ENCODE measurements around the gene TM4SF4. TPM values are rescaled to one million over a fixed set of nuclear protein-coding genes. Genes with fewer than 3 reads are reported as not detected.
A peak's percentile ranks its signal among the peaks of the same experiment; 100 is the strongest.

TM4SF4 gene
- not detected in 3 replicates for polyA plus RNA-seq
- not detected for polyA plus RNA-seq (2011; ENCODE audit: low read depth)
- polyA plus RNA-seq (2011; cell fraction: cytosol; rRNA removed): not detected in 2 replicates
- polyA plus RNA-seq (2011; cell fraction: nucleus; rRNA removed): not detected in 2 replicates
- not detected in 2 replicates for polyA plus RNA-seq (2012; ENCODE audit: low replicate concordance)
- not detected in 3 replicates for polyA minus RNA-seq
- polyA minus RNA-seq (2011; cell fraction: cytosol; rRNA and poly(A)+ RNA removed): not detected
- not detected in 2 replicates for polyA minus RNA-seq (2011; cell fraction: nucleus; rRNA and poly(A)+ RNA removed)

GRCh38 chr3:149474250-149474817 lies at the start of gene TM4SF4:
Gene TM4SF4, plus strand, starts transcription at chr3:149474697. Its CDS starts 181 bp downstream, at chr3:149474878.
- no peak within 1 kb of the TSS for H2AFZ ChIP-seq (ENCODE audit: control insufficient read depth, low read length)
- H4K20me1 ChIP-seq (ENCODE audit: control insufficient read depth, extremely low read depth, insufficient read depth, low read length): no peaks in the 10 kb centered on the region
- no peaks in the 10 kb centered on the region for H3K9me3 ChIP-seq (ENCODE audit: control insufficient read depth, low read depth, low read length)
- DNase-seq (ENCODE audit: low read depth, low spot score) (no peak), FAIRE-seq (no peak)
- no peaks in the 10 kb centered on the region for H3K79me2 ChIP-seq (ENCODE audit: control insufficient read depth, insufficient read depth, low read length)
- no peak within 1 kb of the TSS for H3K9ac ChIP-seq (ENCODE audit: control insufficient read depth, extremely low read depth, insufficient read depth, low read length)
- peaks cover 22% of the 10 kb centered on the region for H3K4me1 ChIP-seq (ENCODE audit: control insufficient read depth, extremely low read depth, insufficient read depth, low read length)
- H3K4me2 ChIP-seq (ENCODE audit: control insufficient read depth, extremely low read depth, insufficient read depth, low read depth, low read length): peak within 1 kb of the TSS; percentile 16
- H3K36me3 ChIP-seq (ENCODE audit: control insufficient read depth in 2 of 2, extremely low read depth in 1 of 2, insufficient read depth in 2 of 2, low read length in 2 of 2): no peaks in the 10 kb centered on the region
- H3K27ac ChIP-seq (ENCODE audit: control insufficient read depth, insufficient read depth, low read length): no peak within 1 kb of the TSS
- no peaks in the 10 kb centered on the region for H3K9me1 ChIP-seq (ENCODE audit: control insufficient read depth, extremely low read depth, insufficient read depth, low read length)
- TF ChIP-seq EZH2 (IDR thresholded peaks at IDR 0.05; ENCODE audit: low read length) (no peak), CTCF (optimal IDR thresholded peaks at IDR 0.05 in 1 of 3, IDR thresholded peaks at IDR 0.05 in 1 of 3, conservative IDR thresholded peaks at IDR 0.05 in 1 of 3; ENCODE audit: extremely low read depth in 1 of 3, insufficient read depth in 2 of 3, low read length in 3 of 3) (no peak)
- H3K4me3 ChIP-seq (ENCODE audit: control insufficient read depth in 2 of 3, extremely low read depth in 1 of 3, insufficient read depth in 2 of 3, low read depth in 1 of 3, low read length in 3 of 3): no peak within 1 kb of the TSS
- no peaks in the 10 kb centered on the region for H3K27me3 ChIP-seq (ENCODE audit: control insufficient read depth, extremely low read depth, insufficient read depth, low read length)
- dilution Hi-C loops (cut with MboI; ENCODE audit: extremely low pct_ligation_motif_present, low sequenced_read_pairs): no loop called here

- H2AFZ ChIP-seq (ENCODE audit: control insufficient read depth, low read length): no peak overlapping the region
- no peaks in the 10 kb centered on the region for H3K9me3 ChIP-seq (ENCODE audit: control insufficient read depth, low read depth, low read length)
- FAIRE-seq (no peak), DNase-seq (ENCODE audit: low read depth, low spot score) (no peak)
- H3K27ac ChIP-seq (ENCODE audit: control insufficient read depth, insufficient read depth, low read length): no peak overlapping the region
- H4K20me1 ChIP-seq (ENCODE audit: control insufficient read depth, extremely low read depth, insufficient read depth, low read length): no peaks in the 10 kb centered on the region
- no peaks in the 10 kb centered on the region for H3K36me3 ChIP-seq (ENCODE audit: control insufficient read depth in 2 of 2, extremely low read depth in 1 of 2, insufficient read depth in 2 of 2, low read length in 2 of 2)
- dilution Hi-C loops (cut with MboI; ENCODE audit: extremely low pct_ligation_motif_present, low sequenced_read_pairs): no loop called here
- no peaks in the 10 kb centered on the region for H3K9me1 ChIP-seq (ENCODE audit: control insufficient read depth, extremely low read depth, insufficient read depth, low read length)
- H3K4me1 ChIP-seq (ENCODE audit: control insufficient read depth, extremely low read depth, insufficient read depth, low read length): no peaks in the 10 kb centered on the region
- H3K4me3 ChIP-seq (ENCODE audit: control insufficient read depth in 2 of 3, extremely low read depth in 1 of 3, insufficient read depth in 2 of 3, low read depth in 1 of 3, low read length in 3 of 3): no peak overlapping the region
- no peaks in the 10 kb centered on the region for H3K27me3 ChIP-seq (ENCODE audit: control insufficient read depth, extremely low read depth, insufficient read depth, low read length)
- no peak for TF ChIP-seq CTCF (optimal IDR thresholded peaks at IDR 0.05 in 1 of 3, IDR thresholded peaks at IDR 0.05 in 1 of 3, conservative IDR thresholded peaks at IDR 0.05 in 1 of 3; ENCODE audit: extremely low read depth in 1 of 3, insufficient read depth in 2 of 3, low read length in 3 of 3)
- TF ChIP-seq EZH2 (IDR thresholded peaks at IDR 0.05; ENCODE audit: low read length): no peak
- H3K79me2 ChIP-seq (ENCODE audit: control insufficient read depth, insufficient read depth, low read length): no peaks in the 10 kb centered on the region
- no peak overlapping the region for H3K4me2 ChIP-seq (ENCODE audit: control insufficient read depth, extremely low read depth, insufficient read depth, low read depth, low read length)
- H3K9ac ChIP-seq (ENCODE audit: control insufficient read depth, extremely low read depth, insufficient read depth, low read length): no peak overlapping the region
These were observed 49.6 kb upstream of the TM4SF4 start for GRCh38 chr3:149424918-149425317.

Data from keratinocyte (primary cell).